LNCAP (cell line): ENCODE data around the gene ALAS1.

Experiments used
- TF ChIP-seq, protein P1 (sequence below): fragments of 450-650 bp; IDR thresholded peaks from 2 replicates; pipeline ENCODE4 v1.5.1; 2017; ENCODE audit warnings: mild to moderate bottlenecking

Gene ALAS1

DNA sequence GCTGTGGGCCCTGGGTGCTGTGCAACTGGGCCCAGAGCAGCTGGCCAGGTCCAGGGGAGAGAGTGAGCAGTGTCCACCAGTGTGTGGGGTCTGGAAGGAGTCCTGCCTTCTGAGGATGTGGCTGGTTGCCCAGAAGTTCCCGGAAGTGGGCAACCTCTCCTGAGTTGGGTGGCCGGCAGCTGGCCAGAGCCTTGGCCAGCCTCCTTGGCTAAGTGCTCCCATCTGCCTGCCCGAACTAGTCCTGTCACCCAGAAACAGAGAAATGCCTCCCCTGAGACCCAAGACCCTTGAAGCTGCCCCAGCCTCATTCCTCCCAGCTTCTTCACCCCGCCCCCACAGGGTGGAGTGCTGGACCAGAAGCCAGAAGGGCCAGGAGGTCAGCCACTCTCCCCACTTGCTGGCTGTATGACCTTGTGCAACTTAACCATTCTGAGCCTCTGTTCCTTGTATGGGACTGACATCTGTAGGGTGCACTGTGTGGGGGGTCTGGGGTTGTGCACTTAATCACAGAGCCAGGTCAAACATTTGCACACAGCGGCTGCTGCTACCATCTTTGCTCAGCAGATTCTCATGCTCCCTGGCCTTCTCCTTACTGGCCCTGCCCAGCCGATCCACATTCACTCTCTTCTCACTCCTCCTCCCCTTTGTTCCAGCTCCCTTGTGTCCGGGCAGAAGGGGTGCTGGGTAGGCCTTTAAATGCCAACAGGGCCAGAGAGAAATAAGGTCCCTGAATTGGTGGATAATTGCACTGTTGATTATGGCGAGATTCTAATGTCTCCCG is 7.5 kb upstream of the ALAS1 start:
- TF ChIP-seq, protein P1, sequence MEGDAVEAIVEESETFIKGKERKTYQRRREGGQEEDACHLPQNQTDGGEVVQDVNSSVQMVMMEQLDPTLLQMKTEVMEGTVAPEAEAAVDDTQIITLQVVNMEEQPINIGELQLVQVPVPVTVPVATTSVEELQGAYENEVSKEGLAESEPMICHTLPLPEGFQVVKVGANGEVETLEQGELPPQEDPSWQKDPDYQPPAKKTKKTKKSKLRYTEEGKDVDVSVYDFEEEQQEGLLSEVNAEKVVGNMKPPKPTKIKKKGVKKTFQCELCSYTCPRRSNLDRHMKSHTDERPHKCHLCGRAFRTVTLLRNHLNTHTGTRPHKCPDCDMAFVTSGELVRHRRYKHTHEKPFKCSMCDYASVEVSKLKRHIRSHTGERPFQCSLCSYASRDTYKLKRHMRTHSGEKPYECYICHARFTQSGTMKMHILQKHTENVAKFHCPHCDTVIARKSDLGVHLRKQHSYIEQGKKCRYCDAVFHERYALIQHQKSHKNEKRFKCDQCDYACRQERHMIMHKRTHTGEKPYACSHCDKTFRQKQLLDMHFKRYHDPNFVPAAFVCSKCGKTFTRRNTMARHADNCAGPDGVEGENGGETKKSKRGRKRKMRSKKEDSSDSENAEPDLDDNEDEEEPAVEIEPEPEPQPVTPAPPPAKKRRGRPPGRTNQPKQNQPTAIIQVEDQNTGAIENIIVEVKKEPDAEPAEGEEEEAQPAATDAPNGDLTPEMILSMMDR, result no peak

GRCh38 chr3:52191663-52192062 is 6.3 kb upstream of the ALAS1 start:
- TF ChIP-seq, protein P1, result no peak

DNA sequence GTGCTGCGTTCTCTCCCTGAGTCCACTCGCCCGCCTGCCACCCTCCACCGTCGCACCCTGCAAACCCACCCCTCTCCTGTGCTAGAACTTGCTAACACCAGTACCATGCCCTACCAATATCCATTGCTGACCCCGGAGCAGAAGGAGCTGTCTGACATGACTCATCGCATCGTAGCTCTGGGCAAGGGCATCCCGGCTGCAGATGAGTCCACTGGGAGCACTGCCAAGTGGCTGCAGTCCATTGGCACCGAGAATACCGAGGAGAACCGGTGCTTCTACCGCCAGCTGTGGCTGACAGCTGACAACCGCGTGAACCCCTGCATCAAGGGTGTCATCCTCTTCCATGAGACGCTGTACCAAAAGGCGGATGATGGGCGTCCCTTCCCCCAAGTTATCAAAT is 4.9 kb upstream of the ALAS1 start:
- TF ChIP-seq, protein P1, result no peak

DNA sequence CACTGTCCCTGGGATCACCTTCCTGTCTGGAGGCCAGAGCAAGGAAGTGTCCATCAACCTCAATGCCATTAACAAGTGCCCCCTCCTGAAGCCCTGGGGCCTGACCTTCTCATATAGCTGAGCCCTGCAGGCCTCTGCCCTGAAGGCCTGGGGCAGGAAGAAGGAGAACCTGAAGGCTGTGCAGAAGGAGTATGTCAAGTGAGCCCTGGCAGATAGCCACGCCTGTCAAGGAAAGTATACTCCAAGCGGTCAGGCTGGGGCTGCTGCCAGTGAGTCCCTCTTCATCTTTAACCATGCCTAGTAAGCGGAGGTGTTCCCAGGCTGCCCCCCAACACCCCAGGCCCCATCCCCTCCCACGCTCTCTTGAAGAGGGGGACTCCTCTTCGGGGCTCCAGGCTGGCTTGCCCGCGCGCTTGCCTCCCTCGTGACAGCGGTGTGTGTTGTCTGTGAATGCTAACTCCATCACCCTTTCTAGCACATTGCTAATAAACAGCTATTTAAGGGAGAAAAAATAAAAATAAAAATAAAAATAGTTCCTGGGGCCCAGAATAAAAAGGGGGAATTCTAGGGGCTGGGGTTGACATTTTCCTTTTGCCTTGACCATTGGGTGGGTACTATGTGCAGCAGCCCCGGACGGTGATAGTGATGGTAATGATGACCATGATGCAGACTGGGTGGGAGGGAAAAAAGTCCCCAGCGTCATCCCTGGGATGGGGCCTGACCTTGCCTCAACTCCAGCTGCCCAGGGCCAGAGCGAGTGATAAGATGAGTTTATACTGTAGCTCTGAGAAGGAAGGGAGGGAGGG is 3.3 kb upstream of the ALAS1 start:
- TF ChIP-seq, protein P1, result no peak

DNA sequence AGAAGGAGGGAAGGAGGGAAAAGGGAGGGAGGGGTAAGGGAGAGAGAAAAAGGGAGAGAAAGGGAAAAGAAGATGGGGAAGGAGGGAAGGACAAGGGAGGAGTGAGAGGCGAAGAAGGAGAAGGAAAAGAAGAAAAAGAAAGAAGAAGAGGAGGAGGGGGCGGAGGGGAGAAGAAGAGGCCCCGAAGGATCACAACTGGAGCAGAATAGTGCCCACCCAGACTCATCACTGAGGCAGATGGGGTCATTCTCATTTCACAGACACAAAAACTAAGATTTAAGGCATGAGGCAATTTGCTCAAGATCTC is 2.7 kb upstream of the ALAS1 start:
- TF ChIP-seq, protein P1, result no peak

GRCh38 chr3:52195823-52196331 is 2.1 kb upstream of the ALAS1 start:
- TF ChIP-seq, protein P1, result no peak

GRCh38 chr3:52196977-52197376 is 983 bp upstream of the ALAS1 start:
- TF ChIP-seq, protein P1, result no peak
